Activated CD8-positive, alpha-beta memory T cell treated with anti-CD3 and anti-CD28 coated beads for 4 hours (primary cell): ENCODE data around the gene BTBD1.

Experiments used
- DNase-seq, 2 donors: peaks; one replicate each; pipeline ENCODE4 v3.0.0-alpha.2; 2020; ENCODE audit warnings: low read depth in 2 of 2

The BTBD1 gene

DNA sequence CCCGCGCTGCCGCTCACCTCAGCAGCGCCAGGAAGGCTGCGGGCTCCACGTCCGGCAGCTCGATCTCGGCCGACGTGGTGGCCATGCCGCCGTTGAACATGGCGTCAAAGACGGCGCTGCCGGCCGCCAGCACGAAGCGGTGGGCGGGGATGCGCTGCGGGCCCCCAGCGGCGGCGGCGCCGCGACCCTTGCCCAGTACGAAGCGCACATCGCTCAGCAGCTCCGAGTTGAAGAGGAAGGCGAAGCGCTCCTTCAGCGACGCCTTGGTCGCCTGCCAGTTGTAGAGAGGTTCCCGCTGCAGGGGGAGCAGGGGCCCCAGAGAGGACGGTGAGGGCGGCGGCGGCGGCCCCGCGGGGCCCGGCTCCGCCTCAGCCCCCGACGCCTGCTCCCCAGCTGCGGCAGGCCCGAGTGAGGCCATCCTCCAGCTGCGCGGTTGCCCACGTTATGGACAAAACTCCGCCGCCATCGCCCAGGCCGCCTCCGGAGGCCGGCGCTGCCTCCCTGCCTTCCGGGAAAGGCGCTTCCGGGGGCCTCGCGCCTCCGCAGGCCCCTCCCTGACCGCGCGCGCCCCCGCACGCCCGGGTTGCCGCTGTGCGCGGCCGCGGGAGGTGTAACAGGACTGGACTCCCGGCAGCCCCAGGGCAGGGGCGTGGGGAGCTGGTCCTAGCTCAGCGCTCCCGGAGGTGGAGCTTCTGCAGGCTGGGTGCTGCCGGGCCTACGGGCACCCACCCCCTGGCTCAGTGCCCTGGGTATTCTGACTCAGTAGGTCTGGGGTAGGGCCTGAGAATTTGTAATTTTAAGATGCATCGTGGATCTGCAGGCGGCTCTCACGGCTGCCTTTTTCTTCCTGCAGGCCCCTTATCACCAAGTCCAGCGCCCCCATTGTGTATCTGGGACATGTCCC is at the start of gene BTBD1:
Gene BTBD1, minus strand, starts transcription at position 519 of the 904 bp plus-strand sequence. Its CDS starts 101 bp downstream, at position 418.
- DNase-seq = peak; percentile 66 to 80

DNA sequence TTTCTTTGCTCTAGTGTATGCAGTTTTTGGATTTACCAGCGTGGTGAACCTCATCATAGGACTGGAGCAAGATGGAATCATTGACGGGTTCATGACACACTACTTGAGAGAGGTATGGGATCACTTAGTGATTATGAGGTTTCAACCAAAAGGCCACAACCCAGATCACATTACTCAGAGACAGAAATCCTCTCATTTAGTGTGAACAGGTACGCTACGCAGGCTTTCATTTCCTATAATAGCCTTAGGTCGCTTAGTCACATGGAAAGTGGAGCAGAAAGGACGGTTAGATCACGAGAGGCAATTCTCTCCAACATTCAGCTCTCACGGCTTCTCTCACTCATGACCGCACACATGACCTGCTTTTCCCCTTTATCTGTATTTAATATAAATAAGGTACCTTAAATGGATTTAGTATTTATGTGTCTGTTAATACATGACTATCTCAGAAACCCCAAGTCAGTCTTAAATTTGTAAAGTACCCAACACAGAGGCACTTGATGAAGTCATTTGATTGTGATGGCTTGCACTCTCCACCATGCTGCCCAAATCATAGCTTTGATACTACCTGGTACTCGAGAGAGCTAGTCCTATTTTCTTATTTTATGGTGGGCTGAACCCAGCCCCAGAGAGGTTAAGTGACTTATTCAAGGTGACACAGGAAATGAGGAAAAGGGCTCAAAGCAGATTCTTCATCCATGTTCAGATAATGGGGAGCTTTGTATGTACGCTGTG is 48.9 kb upstream of the BTBD1 start:
- no peak for DNase-seq

DNA sequence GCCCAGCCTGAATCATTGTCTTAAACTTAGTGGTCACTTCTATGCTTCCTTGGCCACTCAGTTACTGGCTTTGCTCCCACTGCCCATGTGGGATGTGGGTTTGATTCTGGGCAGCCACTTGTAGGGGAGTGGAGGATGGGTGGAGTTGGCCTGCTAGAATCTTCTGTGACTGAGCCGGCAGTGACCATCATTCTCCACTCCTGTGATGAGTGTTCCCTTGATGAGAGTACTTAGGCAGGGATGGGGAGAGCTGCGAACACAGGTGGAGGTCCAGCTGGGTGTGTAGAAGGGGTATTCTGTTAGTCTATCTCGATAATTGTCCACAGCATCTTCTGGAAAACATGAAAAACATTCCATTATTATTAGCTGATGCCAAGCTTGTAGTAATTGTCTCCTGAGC is 48.4 kb upstream of the BTBD1 start:
- no peak for DNase-seq

DNA sequence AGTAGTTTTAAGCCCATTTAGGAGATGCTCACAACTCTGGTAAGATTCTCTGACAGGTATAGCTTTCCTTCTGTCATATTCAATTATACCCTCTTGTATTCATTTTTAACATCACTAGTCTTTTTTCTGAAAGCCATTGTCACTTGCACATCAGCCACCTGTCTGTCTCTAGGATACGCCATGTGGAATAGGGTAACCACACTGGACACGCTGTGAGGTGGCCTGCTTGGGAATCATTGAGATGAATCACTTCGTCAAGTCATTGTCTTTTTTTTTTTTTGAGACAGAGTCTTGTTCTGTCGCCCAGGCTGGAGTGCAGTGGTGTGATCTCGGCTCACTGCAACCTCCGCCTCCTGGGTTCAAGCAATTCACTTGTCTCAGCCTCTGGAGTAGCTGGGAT is 47.8 kb upstream of the BTBD1 start:
- no peak for DNase-seq

DNA sequence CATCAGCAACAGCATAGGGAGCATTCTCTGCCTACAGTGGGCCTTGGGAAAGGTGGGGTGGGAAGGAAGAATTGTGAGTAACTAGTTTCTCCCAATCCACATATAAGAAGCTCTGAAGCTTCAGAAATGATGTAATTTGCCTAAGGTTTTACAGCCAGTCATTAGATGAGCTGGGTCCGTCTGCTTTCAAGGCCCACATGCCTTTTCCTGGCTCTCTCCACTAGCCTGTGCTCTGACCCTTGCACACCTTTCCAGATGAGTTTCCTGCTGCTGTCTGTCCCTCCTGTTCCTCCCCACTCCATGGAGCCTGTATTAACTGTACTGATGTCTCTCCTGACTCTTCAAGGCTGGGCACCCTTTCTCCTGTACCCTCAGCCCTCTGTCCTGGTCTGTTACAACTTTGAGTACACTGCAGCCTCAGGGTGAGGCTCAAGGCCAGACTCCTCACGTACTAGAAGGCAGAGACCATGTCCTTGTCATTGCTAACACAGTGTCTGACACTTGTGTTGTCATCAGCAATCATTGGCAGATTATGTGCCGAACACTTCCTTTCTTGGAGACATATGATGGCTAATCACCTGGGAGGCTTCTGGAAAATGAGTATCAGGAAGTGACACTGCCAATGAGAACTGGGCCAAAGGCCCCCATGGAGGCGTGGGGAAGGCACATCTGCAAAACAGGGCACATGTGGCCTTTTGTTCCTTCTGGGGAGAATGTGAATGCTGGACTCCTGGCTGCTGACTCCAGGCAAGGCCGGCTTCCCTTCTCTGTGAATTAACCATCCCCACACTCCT is 47.0 kb upstream of the BTBD1 start:
- DNase-seq = no peak

DNA sequence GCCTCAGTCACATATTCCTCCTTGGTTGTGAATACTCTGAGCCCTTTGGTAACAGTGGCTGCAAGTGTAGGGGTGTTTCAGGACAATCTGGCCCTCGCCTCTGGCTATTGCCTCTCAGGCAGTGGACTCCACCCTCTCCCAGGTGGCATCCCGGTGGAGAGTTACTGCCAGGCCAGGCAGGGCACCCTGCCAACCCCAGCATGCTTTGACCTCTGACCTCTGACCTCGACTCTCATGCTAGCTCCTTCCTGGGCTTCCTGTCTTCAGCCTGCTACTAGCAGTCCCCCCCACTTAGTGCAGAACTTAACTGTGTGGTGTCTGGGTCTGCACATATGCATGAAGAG is 45.9 kb upstream of the BTBD1 start:
- no peak for DNase-seq

DNA sequence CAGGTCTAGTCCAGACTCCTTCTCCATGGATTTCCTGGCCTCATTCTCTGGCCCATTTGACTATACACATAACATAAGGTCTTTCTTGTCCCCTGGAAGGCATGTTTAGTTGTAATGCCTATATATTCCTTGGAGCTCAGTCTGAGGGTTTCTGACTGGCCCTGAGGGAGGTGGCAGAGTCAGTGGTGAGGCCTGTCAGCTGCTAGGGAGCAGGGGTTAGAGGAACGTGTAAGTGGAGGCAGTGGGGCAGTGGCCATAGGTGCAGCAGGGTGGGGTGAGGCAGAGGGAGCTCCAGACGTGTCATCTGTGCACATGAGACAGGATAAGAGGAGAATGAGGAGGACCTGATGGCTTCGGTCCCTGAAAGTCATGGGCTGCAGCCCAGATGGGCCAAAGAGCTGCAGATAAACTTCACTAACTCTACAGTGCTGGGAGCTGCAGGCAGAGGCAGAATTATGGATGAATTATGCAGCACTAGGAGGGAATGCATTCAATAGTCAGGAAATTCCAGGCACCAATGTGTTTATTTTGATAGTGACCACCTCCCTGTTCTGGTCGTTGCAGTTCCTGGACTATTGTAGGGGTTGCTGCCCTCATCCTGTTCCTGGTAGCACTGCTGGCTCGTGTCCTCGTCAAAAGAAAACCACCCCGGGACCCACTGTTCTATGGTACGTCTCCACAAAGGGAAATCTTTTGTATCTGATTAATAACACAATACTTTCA is 45.3 kb upstream of the BTBD1 start:
- DNase-seq = no peak

DNA sequence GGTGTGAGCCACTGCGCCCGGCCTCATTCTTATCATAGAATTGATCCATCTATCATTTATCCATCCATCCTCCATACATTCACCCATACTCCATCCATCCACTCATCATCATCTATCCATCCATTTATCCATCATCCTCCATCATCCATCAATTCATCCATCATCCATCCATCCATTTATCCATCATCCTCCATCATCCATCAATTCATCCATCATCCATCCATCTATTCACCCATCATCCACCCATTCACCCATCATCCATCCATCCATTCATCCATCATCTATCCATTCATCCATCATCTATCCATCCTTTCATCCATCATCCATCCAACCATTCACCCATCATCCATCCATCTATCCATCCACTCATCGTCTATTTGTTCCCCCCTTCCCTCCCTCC is 44.1 kb upstream of the BTBD1 start:
- DNase-seq = no peak

DNA sequence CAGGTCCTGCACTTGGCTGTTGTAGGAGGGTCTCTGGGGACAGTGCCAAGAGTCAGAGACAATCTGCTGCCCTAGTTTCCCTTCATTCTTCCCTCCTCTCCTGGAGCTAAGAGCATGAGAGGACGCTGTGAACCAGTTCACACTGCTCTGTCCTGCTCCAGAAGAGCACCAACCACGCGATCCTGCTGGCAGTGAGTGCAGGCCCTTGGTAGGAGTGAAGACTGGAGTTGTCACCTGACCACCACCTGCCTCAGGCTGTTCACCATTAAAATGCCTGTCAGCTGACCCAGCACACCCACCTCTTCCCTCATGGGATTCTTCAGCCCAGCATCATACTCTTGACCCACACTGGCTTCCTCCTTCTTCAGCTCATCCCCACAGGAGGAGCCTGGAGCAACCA is 43.3 kb upstream of the BTBD1 start:
- DNase-seq = no peak

DNA sequence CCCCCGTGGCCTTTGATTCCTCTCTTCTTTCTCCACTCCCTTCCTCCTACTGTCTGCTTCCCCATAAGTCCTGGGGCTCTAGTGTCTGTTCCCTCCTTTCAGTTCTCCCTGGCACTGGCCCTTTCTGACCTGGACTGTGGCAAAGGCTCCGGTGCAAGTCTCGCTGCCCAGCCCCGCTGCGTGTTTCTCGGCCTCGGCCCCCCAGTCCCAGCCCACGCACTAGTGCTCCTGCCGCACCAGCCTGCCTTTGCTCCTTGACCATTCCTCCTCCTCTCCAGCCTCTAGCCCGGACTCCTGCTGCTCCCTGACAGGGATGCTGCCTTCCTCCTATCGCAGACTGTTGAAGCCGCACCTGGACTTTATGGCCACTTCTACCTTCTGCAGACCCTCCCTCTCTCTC is 42.5 kb upstream of the BTBD1 start:
- DNase-seq = no peak

DNA sequence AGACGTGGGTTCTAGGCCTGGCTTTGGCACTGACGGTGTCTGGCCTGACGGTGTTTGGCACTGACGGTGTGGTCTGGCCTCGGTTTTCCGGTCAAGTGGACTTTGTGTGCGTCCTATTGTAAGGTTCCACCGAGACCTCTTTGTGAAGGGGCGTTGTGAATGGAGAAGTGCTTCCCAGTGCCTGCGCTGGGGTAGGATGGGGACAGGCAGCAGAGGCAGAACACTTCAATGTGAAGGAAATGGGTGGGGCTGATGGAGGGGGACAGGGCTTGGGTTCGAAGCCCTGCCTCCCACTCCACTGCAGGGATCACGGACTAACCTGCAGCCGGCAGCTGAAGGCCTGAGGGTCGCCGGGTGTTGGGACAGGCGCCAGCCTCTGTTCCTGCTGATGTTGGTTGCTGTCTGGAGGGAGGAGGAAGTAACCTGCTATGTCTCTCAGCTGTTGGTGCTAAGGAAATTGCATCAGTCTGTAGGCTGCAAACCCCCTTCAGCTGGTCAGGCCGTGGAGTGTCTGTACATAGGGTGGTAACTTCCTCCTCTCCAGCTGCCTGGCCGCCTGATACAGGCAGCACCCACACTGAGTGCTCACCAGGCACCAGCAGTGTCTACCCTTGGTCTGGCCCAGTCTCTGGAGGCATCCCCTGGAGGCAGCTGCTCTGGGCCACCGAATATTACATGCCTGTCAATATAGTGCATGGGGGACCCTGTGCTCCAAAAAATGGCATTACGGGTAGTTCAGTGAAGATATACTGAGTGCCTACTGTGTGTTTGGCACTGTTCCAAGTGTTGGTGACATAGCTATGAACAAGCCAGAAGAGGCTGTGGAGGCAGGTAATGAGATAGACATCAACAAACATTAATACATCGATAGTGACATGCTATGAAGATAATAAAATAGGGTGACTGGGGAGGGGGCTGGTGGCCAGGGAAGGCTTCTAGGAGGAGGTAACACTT is 41.5 kb upstream of the BTBD1 start:
- no peak for DNase-seq

DNA sequence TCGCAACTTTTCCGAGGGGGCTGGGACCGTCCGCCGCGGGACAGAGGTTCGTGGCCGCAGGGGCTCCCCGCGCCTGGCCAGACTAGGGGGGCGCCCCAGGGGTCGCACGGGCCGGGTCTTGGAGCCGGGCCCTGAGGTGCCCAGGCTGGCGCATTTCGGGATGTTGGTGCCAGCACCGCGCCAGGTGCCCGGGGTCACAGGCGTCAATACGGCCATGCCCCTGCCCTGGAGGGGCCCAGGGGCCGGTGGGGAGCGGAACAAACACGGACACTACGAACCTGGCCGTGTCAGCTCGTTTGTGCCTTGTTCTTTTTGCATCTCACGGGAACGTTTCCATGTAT is 40.8 kb upstream of the BTBD1 start:
- DNase-seq = no peak

DNA sequence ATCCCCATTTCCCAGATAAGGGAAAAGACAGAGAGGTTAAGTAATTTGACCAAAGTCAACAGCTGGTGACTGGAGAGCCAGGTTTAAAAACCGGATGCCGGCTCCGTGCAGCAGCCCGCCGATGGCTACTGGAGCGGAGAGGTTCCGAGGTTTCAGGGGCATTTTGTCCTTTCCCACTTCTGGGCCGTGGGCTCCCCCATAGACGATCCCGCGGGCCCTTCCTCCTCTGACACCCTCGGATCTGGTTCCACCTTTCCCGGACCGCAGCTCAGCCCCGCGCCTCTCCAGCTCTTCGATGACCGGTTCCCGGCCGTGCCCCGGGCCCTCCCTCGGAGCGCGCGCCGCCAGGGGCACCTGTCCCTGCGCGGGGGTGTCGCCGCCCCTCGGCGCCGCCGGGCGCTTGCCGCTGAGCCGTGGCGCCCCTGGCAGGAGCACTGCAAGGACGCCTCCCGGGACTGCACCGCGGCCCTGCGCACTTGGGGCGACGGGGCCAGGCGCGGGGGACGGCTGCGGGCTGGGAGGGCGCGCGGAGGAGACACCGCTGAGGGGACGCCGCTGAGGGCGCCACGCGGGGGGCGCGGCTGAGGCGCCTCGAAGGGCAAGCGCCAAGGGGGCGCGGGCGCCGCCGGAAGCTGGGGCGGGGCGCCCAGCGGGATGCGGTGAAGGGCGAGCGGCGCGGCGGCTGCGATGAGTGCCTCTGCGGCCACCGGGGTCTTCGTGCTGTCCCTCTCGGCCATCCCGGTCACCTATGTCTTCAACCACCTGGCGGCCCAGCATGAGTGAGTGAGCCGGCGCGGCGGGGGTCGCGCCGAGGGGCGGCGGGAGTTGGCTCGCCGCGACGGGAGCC is 40.2 kb upstream of the BTBD1 start, which contains the start of gene TM6SF1:
Gene TM6SF1, plus strand, starts transcription at position 652 of the 847 bp plus-strand sequence. Its CDS starts 36 bp downstream, at position 688.
- no peak for DNase-seq

DNA sequence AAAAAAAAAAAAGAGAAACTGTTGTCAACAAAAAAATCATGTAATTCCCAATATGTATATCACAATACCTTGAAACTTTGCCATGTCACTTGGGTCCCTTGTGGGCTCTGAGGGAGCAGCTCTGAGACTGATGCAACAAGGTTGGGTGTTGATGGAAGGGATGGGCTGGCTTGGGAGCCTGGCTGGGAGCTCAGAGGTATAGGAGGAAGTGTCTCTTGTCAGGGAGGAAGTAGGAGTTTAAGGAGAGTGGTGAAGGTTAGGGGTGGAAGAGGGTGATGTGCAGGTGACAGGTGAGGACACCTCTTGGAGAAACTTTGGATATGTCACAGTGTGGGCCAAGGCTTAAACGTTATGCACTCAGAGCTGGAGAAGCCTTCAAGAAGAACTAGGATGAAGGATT is 38.4 kb upstream of the BTBD1 start:
- DNase-seq = no peak

DNA sequence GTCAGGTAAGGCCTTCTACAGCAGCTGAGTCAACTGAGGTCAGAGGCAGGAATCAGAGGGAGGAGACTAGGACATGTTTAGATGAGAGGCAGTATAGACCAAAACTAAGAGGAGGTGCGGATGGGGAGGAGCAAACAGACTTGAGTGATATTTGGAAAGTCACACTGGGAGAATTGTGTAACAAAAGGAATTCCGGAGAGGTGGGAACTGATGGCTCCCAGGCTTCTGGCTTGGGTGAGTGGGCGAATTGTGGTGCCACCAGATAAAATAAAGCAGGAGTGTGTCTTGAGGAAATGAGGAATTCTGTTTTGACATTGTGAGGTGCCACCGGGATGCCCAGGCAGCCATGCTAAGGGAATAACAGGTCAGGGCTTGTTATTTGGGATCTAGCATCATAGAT is 37.1 kb upstream of the BTBD1 start:
- no peak for DNase-seq

DNA sequence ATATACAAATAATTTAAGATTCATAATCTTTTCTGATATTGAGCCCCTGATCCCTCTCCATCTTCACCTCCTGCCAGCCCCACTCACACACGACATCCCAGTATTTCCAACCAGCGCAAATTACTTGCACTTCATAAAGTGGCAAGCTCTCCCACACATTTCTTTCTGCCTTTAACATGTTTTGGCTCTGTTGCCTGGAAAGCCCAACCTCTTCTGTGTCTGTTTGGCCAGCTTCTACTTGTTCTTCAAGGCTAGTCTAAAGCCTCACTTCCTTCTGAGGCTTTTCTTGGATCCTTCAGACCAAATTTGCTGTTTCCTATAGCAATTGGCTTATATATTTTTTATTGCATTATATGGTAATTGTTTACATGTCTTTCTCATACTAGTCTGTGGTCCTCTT is 35.3 kb upstream of the BTBD1 start:
- no peak for DNase-seq

DNA sequence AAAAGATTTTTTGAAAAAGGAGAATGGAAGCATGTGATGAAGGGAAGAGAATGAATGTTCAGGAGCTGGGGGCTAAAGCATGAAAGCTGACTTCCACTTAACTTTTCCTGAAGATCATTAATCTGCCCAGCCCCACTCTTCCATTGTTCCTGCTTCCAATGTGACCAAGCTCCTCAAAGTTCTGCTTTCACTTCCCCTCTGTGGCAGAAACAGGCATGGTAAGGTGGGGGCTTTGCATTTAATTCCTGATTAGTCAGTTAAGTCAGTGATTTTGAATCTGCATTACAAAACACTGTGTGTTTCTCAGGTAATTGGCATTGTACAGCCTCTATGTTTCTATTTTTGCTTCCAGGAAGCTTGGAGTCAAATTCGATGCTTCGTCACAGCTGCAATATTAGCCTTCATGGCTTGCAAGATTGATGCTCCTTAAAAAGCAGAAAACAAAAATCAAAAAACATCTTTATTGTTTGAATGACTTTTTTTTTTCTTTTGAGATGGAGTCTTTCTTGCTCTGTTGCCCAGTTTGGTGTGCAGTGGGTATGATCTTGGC is 33.1 kb upstream of the BTBD1 start:
- no peak for DNase-seq

DNA sequence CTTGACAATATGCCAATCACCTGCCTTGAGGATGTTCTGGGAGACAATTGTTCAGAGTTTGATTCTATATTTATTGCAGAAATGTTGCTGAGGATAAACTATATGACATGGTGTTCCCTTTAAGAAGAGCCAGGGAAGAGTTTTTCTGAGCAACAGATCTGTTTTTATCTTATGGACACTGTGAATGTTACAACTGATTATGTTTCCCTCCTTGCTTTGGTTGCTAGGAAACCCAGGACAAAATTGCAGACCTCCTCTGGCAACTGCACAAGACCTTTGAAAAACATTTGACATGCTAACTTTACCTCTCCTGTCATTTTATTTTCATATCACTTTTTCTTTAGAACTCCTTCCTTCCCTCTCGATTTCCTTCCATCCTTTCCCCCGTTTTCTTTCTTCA is 32.2 kb upstream of the BTBD1 start:
- DNase-seq = no peak

DNA sequence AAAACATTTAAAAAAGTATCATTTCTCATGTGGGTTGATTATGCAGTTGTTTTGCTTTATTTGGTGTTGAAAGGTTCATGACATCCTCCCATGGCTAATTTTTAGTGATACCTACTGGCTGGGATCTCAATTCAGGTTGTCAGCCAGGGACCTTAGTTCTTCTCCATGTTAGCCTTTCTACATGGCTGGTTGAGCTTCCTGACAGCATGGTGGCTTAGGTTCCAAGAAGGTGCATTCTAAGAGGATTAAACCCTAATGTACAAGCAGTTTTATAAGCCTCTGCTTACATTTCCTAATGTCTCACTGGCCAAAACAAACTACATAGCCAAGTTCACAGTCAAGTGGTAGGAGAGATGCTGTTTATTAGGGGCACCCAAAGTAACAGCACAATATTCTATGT is 31.0 kb upstream of the BTBD1 start:
- DNase-seq = no peak
